Stimulated activated CD4-positive, alpha-beta T cell treated with anti-CD3 and anti-CD28 coated beads, Interleukin-15, amount 100 ng/mL, for 1 hour (primary cell): Measurements from ENCODE around the gene DDX23.
"Not testable (repeated sequence)": the region's sequence is repeated elsewhere in the genome, so short reads cannot be mapped to it uniquely, and the experiment has no call there.

Source experiments
- DNase-seq, 2 donors: peaks; one replicate each; pipeline ENCODE4 v3.0.0-alpha.2; 2020; ENCODE audit warnings: low read depth in 1 of 2, low spot score in 1 of 2

DDX23 gene

GRCh38 chr12:48851883-48852733, at the start of gene DDX23:
TSS of gene DDX23 (minus strand) at chr12:48852163. CDS start at chr12:48845782, 6,381 bp downstream.
- peak; percentile 82 to 86 for DNase-seq

GRCh38 chr12:48901278-48901677, 49.3 kb upstream of the DDX23 start:
- DNase-seq = no peak

- DNase-seq = no peak
Measured at GRCh38 chr12:48899651-48900050, 47.7 kb upstream of the DDX23 start.

- DNase-seq = no peak
Measured at GRCh38 chr12:48894271-48894670, 42.3 kb upstream of the DDX23 start.

GRCh38 chr12:48890657-48891418, 38.9 kb upstream of the DDX23 start:
- DNase-seq = peak; percentile 57 to 64

- DNase-seq = no peak
Measured at GRCh38 chr12:48889679-48890078, 37.7 kb upstream of the DDX23 start.

- DNase-seq = no peak
Measured at GRCh38 chr12:48883305-48884161, 31.6 kb upstream of the DDX23 start.

GRCh38 chr12:48882972-48883304, 31.0 kb upstream of the DDX23 start:
- DNase-seq = no peak

GRCh38 chr12:48882315-48882687, 30.3 kb upstream of the DDX23 start:
- no peak for DNase-seq

- no peak for DNase-seq
Measured at GRCh38 chr12:48881686-48882314, 29.8 kb upstream of the DDX23 start.

GRCh38 chr12:48880647-48881046, 28.7 kb upstream of the DDX23 start:
- DNase-seq = no peak

GRCh38 chr12:48878548-48878947, 26.6 kb upstream of the DDX23 start:
- DNase-seq = no peak

GRCh38 chr12:48875944-48876515, 24.1 kb upstream of the DDX23 start:
- no peak for DNase-seq

- not testable (repeated sequence) for DNase-seq
Measured at GRCh38 chr12:48873534-48873933, 21.6 kb upstream of the DDX23 start.

GRCh38 chr12:48873096-48873495, 21.1 kb upstream of the DDX23 start:
- no peak for DNase-seq

GRCh38 chr12:48869191-48869590, 17.2 kb upstream of the DDX23 start:
- DNase-seq = no peak

GRCh38 chr12:48868451-48868850, 16.5 kb upstream of the DDX23 start:
- DNase-seq = no peak

- no peak for DNase-seq
Measured at GRCh38 chr12:48866052-48866711, 14.2 kb upstream of the DDX23 start.

GRCh38 chr12:48865281-48866051, 13.5 kb upstream of the DDX23 start, which contains the start of gene RND1:
TSS of gene RND1 (minus strand) at chr12:48865870. CDS start at chr12:48865767, 103 bp downstream.
- DNase-seq = peak; percentile 64 to 65
